HG03060 (cell line): ENCODE results near the gene GLT1D1.
"Not testable (repeated sequence)": the region's sequence is repeated elsewhere in the genome, so short reads cannot be mapped to it uniquely, and the experiment has no call there.

Experiments
- ATAC-seq: cut with Tn5 transposase; IDR thresholded peaks from one replicate; pipeline ENCODE4 v1.9.1; 2021; ENCODE audit warnings: low read depth, moderate number of reproducible peaks; ENCODE audit not compliant: unreplicated experiment

The GLT1D1 gene

GRCh38 chr12:128852885-128853599 lies at the start of gene GLT1D1:
Gene GLT1D1 (plus strand): TSS chr12:128853478. CDS start chr12:128853582, 104 bp downstream.
- no peak for ATAC-seq

- no peak for ATAC-seq
Measured at GRCh38 chr12:128803788-128804187, 49.5 kb upstream of the GLT1D1 start.

GRCh38 chr12:128804762-128805161 lies 48.5 kb upstream of the GLT1D1 start:
- no peak for ATAC-seq

DNA sequence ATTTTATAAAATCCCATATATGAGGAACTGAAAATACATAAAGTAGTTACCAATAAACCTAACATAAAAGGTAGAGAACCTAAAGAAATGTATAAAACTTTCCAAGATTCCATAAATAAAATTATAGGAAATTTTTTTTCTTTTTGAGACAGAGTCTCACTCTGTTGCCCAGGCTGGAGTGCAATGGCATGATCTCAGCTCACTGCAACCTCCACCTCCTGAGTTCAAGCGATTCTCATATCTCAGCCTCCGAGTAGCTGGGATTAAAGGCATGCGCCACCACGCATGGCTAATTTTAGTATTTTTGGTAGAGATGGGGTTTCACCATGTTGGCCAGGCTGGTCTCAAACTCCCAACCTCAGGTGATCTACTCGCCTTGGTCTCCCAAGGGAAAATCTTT lies 47.9 kb upstream of the GLT1D1 start:
- not testable (repeated sequence) for ATAC-seq

DNA sequence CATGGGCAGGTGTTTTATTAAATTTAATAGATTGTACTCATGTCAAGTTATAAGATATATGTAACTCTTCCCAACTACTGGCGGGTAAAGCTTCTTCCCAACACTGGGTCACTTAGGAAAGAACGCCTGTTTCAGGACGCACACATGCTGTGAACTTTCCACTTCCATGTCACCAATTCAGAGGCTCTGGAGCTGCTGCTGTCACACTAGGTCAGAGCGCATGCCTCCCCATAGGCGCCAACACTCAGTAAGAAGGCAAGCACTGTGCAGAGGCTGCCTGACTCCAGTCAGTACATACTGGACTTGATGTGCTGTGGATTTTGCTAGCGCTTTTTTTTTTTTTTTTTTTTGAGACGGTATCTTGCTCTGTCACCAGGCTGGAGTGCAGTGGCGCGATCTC lies 46.7 kb upstream of the GLT1D1 start:
- ATAC-seq = no peak

DNA sequence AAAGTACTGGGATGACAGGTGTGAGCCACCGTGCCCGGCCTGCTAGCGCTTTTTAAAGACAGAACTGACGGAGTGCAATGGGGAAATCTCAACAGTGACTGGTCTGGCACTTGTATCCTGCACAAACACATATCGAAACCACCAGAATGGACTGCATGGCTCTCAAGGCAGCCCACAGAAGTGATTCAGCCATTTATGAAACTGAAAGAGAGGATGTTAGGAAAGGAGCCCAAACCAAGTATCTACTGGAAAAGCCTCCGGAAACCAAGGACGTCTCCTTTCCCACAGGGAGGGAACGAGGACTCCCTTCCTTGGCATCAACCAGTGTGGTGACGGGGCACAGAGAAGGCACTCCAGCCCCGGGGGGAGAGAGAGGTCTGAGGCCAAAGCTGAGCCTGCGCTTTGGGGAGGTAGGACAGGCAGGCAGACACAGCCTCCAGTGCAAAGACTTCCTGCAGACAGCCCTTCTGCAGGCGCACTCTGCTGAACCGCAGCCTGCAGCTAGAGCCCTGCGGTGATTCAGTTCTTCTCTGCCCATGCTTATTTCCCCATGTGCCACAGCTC lies 46.0 kb upstream of the GLT1D1 start:
- no peak for ATAC-seq

GRCh38 chr12:128808651-128809050 lies 44.6 kb upstream of the GLT1D1 start:
- no peak for ATAC-seq

DNA sequence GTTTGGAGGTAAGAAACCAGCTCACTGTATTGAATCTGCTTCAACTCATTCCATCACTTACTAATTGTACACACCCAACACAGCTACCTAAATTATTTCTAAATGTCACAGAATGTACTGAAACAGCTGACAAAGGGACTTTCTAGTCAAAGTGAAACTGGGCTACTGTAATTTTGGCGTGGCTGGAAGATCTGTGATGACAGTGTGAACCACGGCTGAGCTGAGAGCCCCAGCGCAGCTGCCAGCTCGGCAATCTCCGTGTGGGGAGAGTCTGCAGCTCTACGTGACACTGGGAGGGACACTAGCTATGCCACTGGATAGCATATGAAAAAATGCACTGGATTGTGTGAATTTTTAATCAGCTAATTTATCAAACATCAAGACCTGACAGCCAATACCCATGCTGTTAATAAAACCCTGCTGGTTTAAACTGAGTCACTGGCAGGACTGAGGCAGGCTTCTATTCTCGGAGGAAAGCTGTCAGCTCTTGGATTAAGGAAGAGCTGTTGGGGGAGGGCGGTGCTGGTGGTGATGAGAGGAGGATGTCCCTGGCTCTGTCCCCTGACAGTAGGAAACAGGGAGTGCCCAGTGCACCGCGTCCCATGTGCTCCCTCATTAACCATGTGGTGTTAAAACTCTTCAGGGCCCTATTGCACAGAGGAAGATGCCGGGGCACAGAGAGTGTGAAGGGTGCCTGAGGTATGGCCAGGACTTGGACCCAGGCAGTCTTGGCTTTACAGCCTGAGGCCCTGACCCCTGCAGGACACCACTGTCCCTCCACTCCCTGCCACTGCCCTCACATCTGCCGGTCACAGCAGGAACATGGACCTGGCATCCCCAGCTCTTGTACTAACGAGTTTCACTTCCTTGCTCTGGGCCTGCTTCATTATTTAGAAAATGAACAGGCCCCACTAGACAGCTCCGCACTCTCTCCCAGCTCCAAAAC lies 42.8 kb upstream of the GLT1D1 start:
- ATAC-seq = peak; percentile 71

GRCh38 chr12:128811806-128812205 lies 41.5 kb upstream of the GLT1D1 start:
- ATAC-seq = no peak

DNA sequence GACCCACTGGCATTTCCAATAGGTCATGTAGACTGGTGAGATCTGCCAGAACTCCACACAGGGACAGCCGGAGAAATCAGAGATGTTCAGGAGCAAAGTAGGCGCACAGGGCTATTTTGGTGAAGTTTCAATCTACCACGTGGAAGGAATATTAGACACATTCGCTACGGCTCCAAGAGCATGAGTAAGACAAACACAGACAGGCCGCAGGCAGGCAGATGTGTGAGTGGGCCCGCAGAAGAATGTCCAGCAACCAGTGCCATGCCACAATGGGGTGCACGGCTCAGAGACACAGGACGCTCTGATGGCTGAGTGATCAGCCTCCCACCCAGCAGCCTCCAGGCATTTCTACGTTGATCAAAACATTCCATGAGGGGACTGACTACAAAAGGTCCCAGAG lies 39.9 kb upstream of the GLT1D1 start:
- ATAC-seq = no peak

DNA sequence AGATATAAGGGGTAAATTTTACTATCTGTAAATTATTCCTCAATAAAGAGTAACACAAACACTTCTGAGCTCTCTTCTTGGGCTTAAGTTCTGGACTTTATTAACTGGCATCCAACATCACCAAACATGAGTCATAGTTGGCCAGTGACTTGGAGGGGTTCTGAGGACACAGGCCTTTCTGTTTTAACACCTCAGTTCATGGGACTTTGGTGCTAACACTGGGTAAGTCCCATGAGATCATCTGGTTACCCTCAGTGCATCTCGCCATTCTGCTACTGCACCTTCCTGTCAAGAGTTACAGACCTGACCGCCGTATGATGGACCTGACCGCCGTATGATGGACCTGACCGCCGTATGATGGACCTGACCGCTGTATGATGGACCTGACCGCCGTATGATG lies 39.4 kb upstream of the GLT1D1 start:
- ATAC-seq = peak; percentile 13

DNA sequence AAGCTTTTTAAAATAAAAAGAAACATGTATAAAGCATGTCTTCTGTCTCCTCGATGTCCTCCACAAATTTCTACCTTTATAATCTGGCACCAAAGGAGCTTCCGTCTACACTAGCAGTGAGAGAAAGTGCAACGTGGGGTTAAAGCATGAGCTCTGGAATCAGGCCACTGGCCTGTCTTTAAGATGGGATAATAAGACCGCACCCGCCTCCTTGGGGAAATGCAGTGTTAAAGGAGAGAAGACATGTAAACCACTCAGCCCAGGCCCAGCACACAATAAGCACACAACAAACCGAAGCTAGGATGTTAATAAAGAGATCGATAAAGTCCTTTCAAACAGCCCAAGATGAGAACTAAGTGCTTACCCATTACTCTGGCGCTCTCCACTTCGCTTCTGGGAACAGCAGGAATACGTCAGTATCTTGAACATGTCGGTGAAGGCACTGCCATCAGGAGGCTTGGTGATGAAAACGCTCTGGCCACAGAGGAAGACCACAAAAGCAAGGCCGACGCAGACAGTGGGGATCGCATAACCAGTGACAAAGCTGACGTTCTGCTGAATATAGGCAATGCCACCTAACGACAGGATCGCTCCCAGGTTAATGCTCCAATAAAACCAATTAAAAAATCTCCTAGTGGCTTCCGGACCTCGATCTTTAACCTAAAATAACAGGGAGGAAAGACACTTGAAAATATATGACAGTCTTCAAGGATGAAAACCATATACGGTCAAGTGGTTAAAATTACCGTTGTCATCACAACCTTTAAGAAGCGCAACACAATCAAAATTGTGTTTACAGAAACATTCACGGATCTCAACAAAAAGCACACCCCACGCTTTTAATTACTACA lies 38.6 kb upstream of the GLT1D1 start:
- no peak for ATAC-seq

DNA sequence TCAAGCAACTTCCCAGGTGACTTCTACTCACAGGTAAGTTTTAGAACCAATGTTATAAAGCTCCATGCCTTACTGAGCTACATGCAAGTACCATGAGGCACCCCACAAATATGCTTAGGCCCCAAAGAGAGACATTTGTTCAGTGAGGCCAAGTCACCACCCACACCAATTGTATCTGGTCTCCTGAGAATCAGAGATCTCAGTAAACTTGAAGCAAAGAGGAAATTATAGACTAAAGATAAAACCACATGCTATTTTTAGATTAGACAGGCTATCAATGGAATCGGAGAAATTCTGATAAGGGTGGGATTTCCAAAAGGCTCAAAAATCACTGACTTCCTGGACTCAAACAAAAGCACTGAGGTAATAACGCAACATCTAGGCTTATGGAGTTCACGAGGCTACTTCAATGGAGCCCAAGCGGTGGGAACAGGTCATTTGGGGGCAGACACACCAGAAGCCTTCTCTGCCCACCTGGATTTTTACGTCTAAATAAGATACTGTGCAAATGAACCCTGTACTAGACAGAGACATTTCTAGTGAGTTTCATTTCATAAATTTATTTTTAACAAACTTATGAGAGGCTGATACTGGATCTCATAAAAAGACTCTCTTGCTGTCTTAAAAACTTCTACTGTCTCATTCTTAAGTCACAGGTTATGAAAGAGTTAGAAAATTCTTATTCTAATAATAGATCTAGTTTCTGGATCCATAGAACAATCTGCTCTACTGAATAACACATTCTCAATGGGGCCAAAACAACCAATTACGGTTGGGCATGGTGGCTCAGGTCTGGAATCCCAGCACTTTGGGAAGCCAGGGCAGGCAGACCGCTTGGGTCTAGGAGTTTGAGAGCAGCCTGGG lies 37.3 kb upstream of the GLT1D1 start:
- ATAC-seq = no peak

- no peak for ATAC-seq
Measured at GRCh38 chr12:128816643-128816920, 36.7 kb upstream of the GLT1D1 start.

- peak; percentile 30 for ATAC-seq
Measured at GRCh38 chr12:128817111-128818015, 35.9 kb upstream of the GLT1D1 start.

DNA sequence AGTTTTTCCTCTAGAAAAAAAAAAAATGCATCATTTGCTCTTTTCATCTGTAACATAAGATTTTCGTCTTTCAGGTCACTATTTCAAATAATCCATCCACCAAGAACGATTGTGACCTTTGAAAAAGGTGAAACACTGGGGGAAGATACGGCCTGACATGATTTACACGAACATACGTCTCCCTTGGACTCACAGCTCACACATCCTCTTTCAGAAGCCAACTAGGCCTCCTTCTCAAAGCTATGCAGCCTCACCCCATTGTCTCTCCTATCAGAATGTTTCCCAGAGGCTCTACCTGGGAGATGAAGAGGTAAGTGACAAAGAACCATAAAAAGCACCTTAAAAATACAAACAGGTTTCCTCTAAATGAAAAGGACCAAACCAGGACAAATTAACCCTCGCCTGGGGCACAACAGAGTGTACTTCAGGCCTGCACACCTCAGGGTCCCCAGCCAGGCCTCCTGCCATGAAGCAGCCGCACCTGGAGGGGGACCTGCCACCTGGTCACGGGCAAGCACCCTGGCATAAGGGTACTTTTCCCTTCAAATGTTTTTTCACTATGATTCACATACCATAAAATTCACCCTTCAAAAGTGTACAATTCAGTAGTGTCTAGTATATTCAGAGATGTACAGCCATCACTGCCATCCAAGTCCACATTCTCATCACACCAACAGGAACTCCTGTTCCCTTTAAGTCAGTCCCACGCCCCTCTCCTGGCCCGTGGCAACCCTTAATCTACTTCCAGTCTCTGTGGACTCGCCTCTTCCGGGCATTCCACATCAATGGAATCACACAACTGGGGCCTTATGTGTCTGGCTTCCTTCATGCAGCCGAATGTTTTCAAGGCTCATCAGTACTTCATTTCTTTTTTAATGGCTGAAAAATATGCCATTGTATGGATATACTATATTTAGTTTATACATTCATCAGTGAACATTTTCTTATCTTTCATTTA lies 34.9 kb upstream of the GLT1D1 start:
- peak; percentile 20 for ATAC-seq

- no peak for ATAC-seq
Measured at GRCh38 chr12:128819293-128820144, 33.8 kb upstream of the GLT1D1 start.
